GM18498 (cell line): ENCODE results near the gene KITLG.
"Not testable (repeated sequence)": the region's sequence is repeated elsewhere in the genome, so short reads cannot be mapped to it uniquely, and the experiment has no call there.

Experiments
- ATAC-seq: cut with Tn5 transposase; IDR thresholded peaks from one replicate; pipeline ENCODE4 v1.9.1; 2021; ENCODE audit warnings: mild to moderate bottlenecking, moderate library complexity; ENCODE audit not compliant: unreplicated experiment

The KITLG gene

GRCh38 chr12:88576866-88577265, 3.4 kb downstream of the KITLG start:
- no peak for ATAC-seq

- ATAC-seq = no peak
Observed at GRCh38 chr12:88575361-88575970, 4.8 kb downstream of the KITLG start.

DNA sequence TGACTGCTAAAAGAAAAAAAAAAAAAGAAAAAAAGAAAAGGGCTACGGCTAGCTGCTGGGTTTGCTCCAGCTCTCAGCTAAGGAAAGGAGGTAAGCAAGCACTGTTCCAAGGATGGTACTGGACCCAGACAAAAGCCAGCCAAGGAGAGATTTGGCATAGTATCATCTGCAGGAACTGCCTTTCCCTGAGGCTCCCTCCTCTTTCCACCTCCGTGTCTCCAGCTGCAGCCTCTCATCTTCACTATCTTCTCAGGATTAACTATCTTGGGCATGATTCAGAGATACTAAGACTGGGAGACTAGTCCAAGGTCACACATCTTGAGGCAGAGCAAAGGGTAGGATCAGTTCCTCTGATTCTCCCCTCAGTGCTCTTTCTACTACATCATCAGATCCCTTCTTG, 6.0 kb downstream of the KITLG start:
- no peak for ATAC-seq

DNA sequence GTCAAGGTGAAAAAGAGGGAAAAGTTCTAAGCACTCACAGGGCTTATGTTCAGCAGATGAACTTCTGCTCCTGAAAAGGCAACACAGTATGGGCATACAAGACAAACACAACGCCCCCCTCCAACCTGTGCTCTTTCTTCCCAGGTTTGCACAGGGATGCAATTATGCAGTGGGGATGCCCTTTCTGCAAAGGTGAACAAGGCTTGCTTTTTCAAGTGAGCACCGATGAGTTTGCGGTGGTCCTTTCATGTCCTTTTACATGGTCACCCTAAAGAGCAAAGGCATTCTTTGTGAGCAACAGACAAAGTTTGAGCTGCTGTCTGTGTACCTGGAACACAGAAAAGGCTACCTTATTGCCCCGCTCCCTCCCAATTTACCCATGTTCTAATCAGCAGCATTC, 6.7 kb downstream of the KITLG start:
- ATAC-seq = no peak

- ATAC-seq = no peak
Observed at GRCh38 chr12:88572781-88573549, 7.3 kb downstream of the KITLG start.

GRCh38 chr12:88571543-88571942, 8.7 kb downstream of the KITLG start:
- ATAC-seq = no peak

DNA sequence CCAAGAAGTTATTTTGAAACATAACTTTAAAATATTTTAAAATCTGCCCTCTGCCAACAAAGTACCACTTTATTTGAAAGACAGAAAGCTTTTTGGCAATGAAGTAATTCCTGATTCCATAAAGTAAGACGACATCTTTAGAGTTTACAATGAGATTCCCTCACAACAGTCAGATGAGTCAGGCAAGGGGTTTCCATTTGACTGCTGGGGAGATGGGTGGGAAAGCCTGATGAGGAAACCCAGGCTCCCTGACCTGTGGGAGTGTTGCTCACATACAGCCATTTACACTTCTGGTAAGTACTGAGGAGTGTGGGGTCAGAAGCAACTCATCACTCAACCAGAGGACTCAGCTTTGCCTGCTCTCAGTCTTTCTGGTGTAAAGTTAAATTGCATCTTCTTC, 10.2 kb downstream of the KITLG start:
- ATAC-seq = no peak

- no peak for ATAC-seq
Observed at GRCh38 chr12:88566430-88566829, 13.8 kb downstream of the KITLG start.

- ATAC-seq = no peak
Observed at GRCh38 chr12:88562846-88563582, 17.3 kb downstream of the KITLG start.

GRCh38 chr12:88562151-88562550, 18.1 kb downstream of the KITLG start:
- ATAC-seq = no peak

DNA sequence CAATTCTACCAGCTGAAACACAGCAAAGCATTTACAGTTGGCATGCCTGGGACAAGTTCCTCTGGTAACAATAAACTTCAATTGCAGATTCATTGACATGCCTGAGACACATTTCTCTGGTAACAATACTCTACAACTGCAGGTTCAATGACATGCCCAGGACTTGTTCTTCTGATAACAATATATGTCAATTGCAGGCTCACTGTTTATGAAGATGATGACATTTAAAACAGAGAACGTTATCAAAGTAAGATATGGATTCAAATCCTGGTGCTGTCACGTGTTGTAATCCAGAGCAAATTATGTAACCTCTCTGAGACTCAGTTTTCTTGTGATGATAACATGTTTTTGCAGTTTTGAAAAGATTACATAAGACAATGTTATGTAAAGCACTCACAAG, 20.5 kb downstream of the KITLG start:
- no peak for ATAC-seq

DNA sequence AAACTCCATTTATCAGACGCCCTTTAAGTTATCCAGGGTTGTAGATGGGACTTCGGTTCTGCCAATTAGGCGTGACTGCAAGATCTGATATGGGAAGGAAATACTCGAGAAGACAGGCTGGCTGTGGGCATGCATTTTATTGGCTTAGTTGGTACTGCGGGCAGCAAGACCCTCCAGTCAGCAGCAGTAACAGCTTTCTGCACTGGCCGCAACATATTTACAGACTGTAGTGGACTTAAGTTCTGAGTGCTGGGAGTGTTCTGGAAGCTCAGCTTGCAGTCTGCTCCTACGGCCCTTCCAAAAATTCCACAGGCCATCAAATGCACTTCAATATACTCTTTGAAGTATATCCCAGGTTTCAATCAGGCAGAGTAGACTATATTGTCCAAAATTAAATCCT, 21.1 kb downstream of the KITLG start:
- ATAC-seq = no peak

DNA sequence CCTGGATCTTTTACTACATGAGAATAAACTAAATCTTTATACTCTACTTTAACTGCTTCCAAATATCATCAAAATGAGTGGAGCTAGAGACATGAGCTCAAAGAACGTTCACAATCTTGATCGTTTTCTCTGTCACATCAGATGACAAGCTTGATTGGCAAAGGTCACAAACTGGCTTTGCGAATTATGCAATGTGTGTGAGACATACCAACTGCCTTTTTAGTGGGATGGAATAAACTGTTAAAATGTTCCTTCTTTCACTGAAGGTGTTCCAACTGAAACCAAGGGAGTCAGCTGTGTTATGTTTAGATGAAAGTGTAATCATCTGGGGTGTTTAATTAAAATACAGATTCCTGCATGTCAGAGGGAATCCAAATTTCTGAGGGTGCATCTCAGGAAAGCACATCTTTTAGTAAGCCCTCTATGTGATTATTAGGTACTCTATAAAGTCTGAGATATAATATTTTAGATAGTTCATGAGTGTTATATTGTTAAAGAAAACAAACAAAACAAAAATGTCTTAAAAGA, 21.9 kb downstream of the KITLG start:
- ATAC-seq = no peak

DNA sequence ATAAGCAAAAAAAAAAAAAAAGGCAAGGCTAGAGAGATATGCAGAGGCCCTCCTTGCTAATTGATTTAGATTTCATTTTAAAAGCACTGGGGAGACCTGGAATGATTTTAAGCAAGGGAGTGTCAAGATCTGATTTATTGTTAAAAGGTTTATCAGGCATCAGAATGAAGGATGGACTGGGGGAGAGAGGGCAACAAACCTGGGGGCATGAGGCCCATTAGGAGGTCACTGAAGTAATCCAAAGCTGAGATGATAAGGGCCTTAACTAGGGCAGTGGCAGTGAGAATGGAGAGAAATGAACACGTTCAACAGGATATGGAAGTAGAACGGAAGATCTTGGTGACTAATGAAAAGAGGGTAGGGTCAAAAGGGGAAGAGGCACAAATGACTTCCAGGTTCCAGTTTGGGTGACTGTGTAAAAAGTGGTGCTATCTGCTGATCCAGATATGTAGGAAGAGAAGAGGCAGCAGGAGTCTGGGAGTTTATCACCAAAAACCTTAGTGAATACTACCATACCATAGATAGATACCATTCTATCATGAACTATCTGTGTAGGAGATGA, 24.0 kb downstream of the KITLG start:
- no peak for ATAC-seq

GRCh38 chr12:88553941-88554658, 26.2 kb downstream of the KITLG start:
- ATAC-seq = no peak

DNA sequence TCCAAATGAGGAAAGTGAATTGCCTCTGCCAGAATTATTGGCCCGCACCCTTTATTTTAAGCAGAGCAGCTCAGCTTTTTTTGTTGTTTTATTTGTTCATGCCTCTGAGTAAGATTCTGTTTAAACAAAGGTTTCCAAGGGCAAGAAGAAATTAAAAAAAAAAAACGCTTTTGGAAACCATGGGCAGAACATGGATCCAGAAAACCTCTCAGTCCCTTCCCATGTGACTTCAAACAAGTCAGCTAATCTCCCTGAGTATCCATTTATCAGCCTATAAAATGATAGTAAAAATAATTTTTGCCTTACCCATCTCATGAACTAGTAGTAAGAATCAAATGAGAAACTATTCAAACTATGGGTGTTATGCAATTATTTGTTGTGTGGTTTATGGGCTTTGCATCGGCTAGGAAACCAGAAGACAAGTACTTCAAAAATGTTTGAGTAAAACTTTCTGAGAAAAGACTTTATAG, 27.6 kb downstream of the KITLG start:
- ATAC-seq = no peak

GRCh38 chr12:88549929-88550328, 30.3 kb downstream of the KITLG start:
- no peak for ATAC-seq

- not testable (repeated sequence) for ATAC-seq
Observed at GRCh38 chr12:88547949-88548348, 32.3 kb downstream of the KITLG start.

- no peak for ATAC-seq
Observed at GRCh38 chr12:88546853-88547252, 33.4 kb downstream of the KITLG start.

GRCh38 chr12:88546226-88546625, 34.0 kb downstream of the KITLG start:
- ATAC-seq = no peak
